Activated T-helper 2 cell treated with anti-CD3 and anti-CD28 coated beads, Interferon-gamma antibody, Interleukin-2, Interleukin-4, amounts not matched to agents 10 μg/mL and 5 μg/mL and 100 μg/mL, durations not matched to agents 14 hours and 24 hours and 36 hours (primary cell): Measurements from ENCODE around the gene RAB3GAP2. TPM values are rescaled to one million over a fixed set of nuclear protein-coding genes. Genes with fewer than 3 reads are reported as not detected.
"Not testable (repeated sequence)": the region's sequence is repeated elsewhere in the genome, so short reads cannot be mapped to it uniquely, and the experiment has no call there.

Experiments
- DNase-seq: peaks from one replicate; pipeline ENCODE4 v3.0.0; 2021; ENCODE audit warnings: low spot score
- H3K27ac Mint-ChIP-seq: one replicate; pipeline ENCODE4 v1.8.0; 2021; ENCODE audit warnings: mixed read lengths
- H3K27me3 Mint-ChIP-seq: one replicate; pipeline ENCODE4 v1.8.0; 2021; ENCODE audit warnings: low read depth, mixed read lengths
- H3K36me3 Mint-ChIP-seq: one replicate; pipeline ENCODE4 v1.8.0; 2021; ENCODE audit warnings: low read depth, mixed read lengths
- H3K4me1 Mint-ChIP-seq: one replicate; pipeline ENCODE4 v1.8.0; 2021; ENCODE audit warnings: low read depth, mixed read lengths
- H3K4me3 Mint-ChIP-seq: one replicate; pipeline ENCODE4 v1.8.0; 2021; ENCODE audit warnings: low read depth, mild to moderate bottlenecking, moderate library complexity, mixed read lengths
- H3K9me3 Mint-ChIP-seq: one replicate; pipeline ENCODE4 v1.8.0; 2021; ENCODE audit warnings: mixed read lengths
- intact Hi-C: fragments of 100-400 bp; cut with micrococcal nuclease; formaldehyde crosslinking; loops from one replicate; pipeline ENCODE4 v1.15.1; 2023
- total RNA-seq: library from RNA; stranded (reverse); gene quantifications from 2 replicates; pipeline ENCODE4 v1.2.3, GENCODE V29; 2022

The RAB3GAP2 gene
- total RNA-seq: 52.8 and 60.7 TPM in 2 replicates

GRCh38 chr1:220272047-220272840 lies at the start of gene RAB3GAP2:
RAB3GAP2 (minus strand) TSS chr1:220272453; CDS start chr1:220272337, 116 bp downstream.
- H3K4me1 Mint-ChIP-seq: peaks cover 14% of the 10 kb centered on the region
- intact Hi-C loops: loop anchor here (1.0 to 5.0 kb wide), 4 partner anchors 55 to 226 kb away; partner anchors contain the start of genes BPNT1 and EPRS1
- H3K9me3 Mint-ChIP-seq: no peaks in the 10 kb centered on the region
- peak; percentile 97 for DNase-seq
- peaks cover 12% of the 10 kb centered on the region for H3K27me3 Mint-ChIP-seq
- no peak within 1 kb of the TSS for H3K4me3 Mint-ChIP-seq
- no peak within 1 kb of the TSS for H3K27ac Mint-ChIP-seq
- peaks cover 18% of the 10 kb centered on the region for H3K36me3 Mint-ChIP-seq

- Mint-ChIP-seq H3K4me1 (no peaks in the 10 kb centered on the region), H3K27ac (no peak overlapping the region), H3K9me3 (no peaks in the 10 kb centered on the region), H3K36me3 (no peaks in the 10 kb centered on the region), H3K4me3 (no peak overlapping the region), H3K27me3 (peaks cover 5% of the 10 kb centered on the region)
- DNase-seq: no peak
- intact Hi-C loops: no loop called here
Observed at GRCh38 chr1:220321758-220322157, 49.5 kb upstream of the RAB3GAP2 start.

- H3K27me3 Mint-ChIP-seq: peaks cover 3% of the 10 kb centered on the region
- H3K4me3 Mint-ChIP-seq: no peak overlapping the region
- H3K9me3 Mint-ChIP-seq: no peaks in the 10 kb centered on the region
- no peak for DNase-seq
- no peaks in the 10 kb centered on the region for H3K4me1 Mint-ChIP-seq
- intact Hi-C loops: no loop called here
- H3K27ac Mint-ChIP-seq: no peak overlapping the region
- H3K36me3 Mint-ChIP-seq: no peaks in the 10 kb centered on the region
Observed at GRCh38 chr1:220320709-220321108, 48.5 kb upstream of the RAB3GAP2 start.

DNA sequence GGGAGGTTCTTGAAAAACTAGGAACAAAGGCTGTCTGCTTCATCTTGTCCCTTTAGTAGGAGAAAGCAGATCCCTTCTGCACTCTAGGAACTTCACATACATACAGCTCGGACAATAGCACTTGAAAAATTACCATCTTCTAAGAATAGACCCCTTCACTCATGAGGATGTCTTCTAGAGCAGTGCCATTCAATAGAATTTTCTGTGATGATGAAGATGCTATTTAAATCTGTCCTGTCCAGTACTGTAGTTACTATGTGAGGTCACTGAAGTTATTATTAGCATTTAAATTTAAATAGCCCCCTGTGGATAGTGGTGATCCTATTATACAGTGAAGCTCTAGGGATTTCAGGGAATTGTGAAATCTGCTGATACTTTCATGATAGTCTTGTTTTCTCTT lies 46.4 kb upstream of the RAB3GAP2 start:
- H3K36me3 Mint-ChIP-seq: no peaks in the 10 kb centered on the region
- H3K4me1 Mint-ChIP-seq: no peaks in the 10 kb centered on the region
- no peak overlapping the region for H3K4me3 Mint-ChIP-seq
- intact Hi-C loops: no loop called here
- H3K9me3 Mint-ChIP-seq: no peaks in the 10 kb centered on the region
- no peak overlapping the region for H3K27ac Mint-ChIP-seq
- peaks cover 3% of the 10 kb centered on the region for H3K27me3 Mint-ChIP-seq
- no peak for DNase-seq

DNA sequence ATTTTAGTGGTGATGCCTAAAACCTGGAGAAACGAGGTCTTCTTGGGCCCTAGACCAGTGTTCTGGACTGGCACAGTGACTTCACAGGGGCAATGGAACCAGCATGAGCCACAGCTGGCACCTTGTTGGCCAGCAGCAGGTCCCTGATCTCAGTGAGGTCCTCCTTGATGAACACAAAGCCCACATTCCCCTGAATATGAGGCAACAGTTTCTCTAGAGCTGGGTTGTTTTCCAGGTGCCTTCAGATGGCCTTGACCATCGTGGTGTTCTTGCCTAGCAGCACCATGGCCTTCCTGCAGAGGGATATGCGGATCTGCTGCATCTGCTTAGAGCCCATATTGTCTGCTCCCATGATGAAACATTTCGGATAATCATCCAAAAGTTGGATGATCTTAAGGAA lies 44.9 kb upstream of the RAB3GAP2 start:
- peaks cover 3% of the 10 kb centered on the region for H3K27me3 Mint-ChIP-seq
- no peak overlapping the region for H3K27ac Mint-ChIP-seq
- no peaks in the 10 kb centered on the region for H3K4me1 Mint-ChIP-seq
- no peak overlapping the region for H3K4me3 Mint-ChIP-seq
- no peaks in the 10 kb centered on the region for H3K36me3 Mint-ChIP-seq
- no peaks in the 10 kb centered on the region for H3K9me3 Mint-ChIP-seq
- intact Hi-C loops: no loop called here
- no peak for DNase-seq

GRCh38 chr1:220316305-220316704 lies 44.1 kb upstream of the RAB3GAP2 start:
- no peaks in the 10 kb centered on the region for H3K4me1 Mint-ChIP-seq
- no peaks in the 10 kb centered on the region for H3K36me3 Mint-ChIP-seq
- H3K9me3 Mint-ChIP-seq: no peaks in the 10 kb centered on the region
- no peak overlapping the region for H3K27ac Mint-ChIP-seq
- intact Hi-C loops: no loop called here
- no peak for DNase-seq
- no peak overlapping the region for H3K4me3 Mint-ChIP-seq
- peaks cover 3% of the 10 kb centered on the region for H3K27me3 Mint-ChIP-seq

- H3K4me1 Mint-ChIP-seq: no peaks in the 10 kb centered on the region
- H3K27me3 Mint-ChIP-seq: peaks cover 4% of the 10 kb centered on the region
- no peak for DNase-seq
- intact Hi-C loops: no loop called here
- no peaks in the 10 kb centered on the region for H3K9me3 Mint-ChIP-seq
- no peak overlapping the region for H3K27ac Mint-ChIP-seq
- H3K4me3 Mint-ChIP-seq: no peak overlapping the region
- H3K36me3 Mint-ChIP-seq: no peaks in the 10 kb centered on the region
Observed at GRCh38 chr1:220315070-220315839, 43.0 kb upstream of the RAB3GAP2 start.

DNA sequence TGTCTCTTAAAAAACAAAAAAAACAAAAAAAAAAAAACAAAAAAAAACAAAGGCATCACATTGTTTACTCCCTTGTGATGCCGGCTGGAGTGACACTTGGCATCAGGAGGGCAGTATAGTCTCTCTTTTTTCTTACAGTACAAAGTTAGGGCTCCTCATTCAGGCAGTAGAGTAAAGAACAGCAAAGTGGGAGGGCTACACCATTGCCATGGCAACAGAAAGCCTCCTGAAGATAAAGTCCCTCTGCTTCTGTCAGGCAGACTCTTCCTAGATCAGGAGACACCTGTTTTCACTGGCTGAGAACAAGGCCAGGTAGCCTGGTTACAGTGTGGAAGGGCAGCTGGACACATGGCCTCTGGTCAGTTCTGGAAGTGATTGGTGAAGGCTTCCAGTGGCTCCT lies 41.3 kb upstream of the RAB3GAP2 start:
- Mint-ChIP-seq H3K4me3 (no peak overlapping the region), H3K36me3 (no peaks in the 10 kb centered on the region), H3K9me3 (no peaks in the 10 kb centered on the region), H3K27ac (no peak overlapping the region), H3K4me1 (no peaks in the 10 kb centered on the region), H3K27me3 (peaks cover 6% of the 10 kb centered on the region)
- DNase-seq: no peak
- intact Hi-C loops: no loop called here

GRCh38 chr1:220310147-220310546 lies 37.9 kb upstream of the RAB3GAP2 start:
- H3K36me3 Mint-ChIP-seq, H3K4me1 Mint-ChIP-seq, DNase-seq, H3K27me3 Mint-ChIP-seq, intact Hi-C loops, H3K27ac Mint-ChIP-seq, H3K4me3 Mint-ChIP-seq, H3K9me3 Mint-ChIP-seq: not testable (repeated sequence)

GRCh38 chr1:220307607-220308006 lies 35.4 kb upstream of the RAB3GAP2 start:
- Mint-ChIP-seq H3K27me3 (peaks cover 11% of the 10 kb centered on the region), H3K36me3 (no peaks in the 10 kb centered on the region)

GRCh38 chr1:220306339-220306738 lies 34.1 kb upstream of the RAB3GAP2 start:
- Mint-ChIP-seq H3K4me1 (no peaks in the 10 kb centered on the region), H3K36me3 (no peaks in the 10 kb centered on the region), H3K27me3 (peaks cover 11% of the 10 kb centered on the region), H3K9me3 (no peaks in the 10 kb centered on the region), H3K27ac (no peak overlapping the region), H3K4me3 (no peak overlapping the region)
- intact Hi-C loops: no loop called here
- no peak for DNase-seq

More at GRCh38 chr1:220307607-220308006, 35.4 kb upstream of the RAB3GAP2 start:
- intact Hi-C loops: no loop called here
- no peak for DNase-seq
- Mint-ChIP-seq H3K27ac (no peak overlapping the region), H3K4me3 (no peak overlapping the region), H3K4me1 (no peaks in the 10 kb centered on the region), H3K9me3 (no peaks in the 10 kb centered on the region)

DNA sequence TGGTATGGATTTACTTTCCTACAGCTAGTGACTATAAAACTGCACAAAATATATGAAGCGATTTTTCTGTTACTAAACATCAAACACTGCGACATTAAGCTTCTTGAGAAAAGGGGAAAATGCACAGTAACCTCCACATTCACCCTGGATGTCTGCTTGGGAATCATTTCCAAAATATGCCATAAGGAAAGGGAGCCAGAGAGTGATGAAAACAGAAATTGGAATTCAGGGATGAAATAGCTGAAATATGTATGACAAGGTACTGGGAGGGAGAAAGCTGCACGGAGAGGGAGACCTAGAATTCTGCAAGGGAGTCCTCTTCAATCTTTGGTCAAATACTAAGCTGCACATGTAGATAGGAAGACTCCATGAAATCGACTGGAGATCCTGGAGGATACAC lies 31.6 kb upstream of the RAB3GAP2 start:
- Mint-ChIP-seq H3K27me3 (peaks cover 8% of the 10 kb centered on the region), H3K9me3 (no peaks in the 10 kb centered on the region), H3K4me1 (peaks cover 2% of the 10 kb centered on the region), H3K36me3 (no peaks in the 10 kb centered on the region), H3K27ac (no peak overlapping the region), H3K4me3 (no peak overlapping the region)
- intact Hi-C loops: no loop called here
- DNase-seq: no peak

DNA sequence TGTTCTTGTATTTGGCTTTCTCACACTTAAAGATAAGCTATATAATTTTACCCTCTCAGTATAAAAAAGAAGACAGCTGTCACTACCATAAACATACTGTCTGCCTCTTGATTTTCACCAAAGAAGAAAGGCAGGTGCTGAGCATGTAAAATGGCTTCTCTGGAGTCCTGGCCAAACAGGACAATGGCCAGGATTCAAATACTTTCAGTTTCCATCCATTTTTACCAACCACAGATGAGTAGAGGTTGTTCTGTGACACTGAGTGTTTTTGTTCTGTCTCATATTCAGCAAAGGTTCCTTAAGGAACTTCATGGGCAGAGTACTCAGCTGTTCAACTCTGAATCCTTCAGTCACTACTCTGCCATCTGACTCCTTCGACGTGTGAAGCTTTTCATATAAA lies 29.4 kb upstream of the RAB3GAP2 start:
- Mint-ChIP-seq H3K4me3 (no peak overlapping the region), H3K27me3 (peaks cover 8% of the 10 kb centered on the region), H3K4me1 (peaks cover 2% of the 10 kb centered on the region), H3K27ac (no peak overlapping the region), H3K36me3 (no peaks in the 10 kb centered on the region), H3K9me3 (no peaks in the 10 kb centered on the region)
- intact Hi-C loops: no loop called here
- no peak for DNase-seq
